ENCODE measurements around the gene ACER1.

The ACER1 gene

GRCh38 chr19:6272913-6273600, 60.4 kb downstream of the ACER1 start:
- DNase-seq (ENCODE audit: low read depth), result no peak
- TF ChIP-seq, protein P1, sequence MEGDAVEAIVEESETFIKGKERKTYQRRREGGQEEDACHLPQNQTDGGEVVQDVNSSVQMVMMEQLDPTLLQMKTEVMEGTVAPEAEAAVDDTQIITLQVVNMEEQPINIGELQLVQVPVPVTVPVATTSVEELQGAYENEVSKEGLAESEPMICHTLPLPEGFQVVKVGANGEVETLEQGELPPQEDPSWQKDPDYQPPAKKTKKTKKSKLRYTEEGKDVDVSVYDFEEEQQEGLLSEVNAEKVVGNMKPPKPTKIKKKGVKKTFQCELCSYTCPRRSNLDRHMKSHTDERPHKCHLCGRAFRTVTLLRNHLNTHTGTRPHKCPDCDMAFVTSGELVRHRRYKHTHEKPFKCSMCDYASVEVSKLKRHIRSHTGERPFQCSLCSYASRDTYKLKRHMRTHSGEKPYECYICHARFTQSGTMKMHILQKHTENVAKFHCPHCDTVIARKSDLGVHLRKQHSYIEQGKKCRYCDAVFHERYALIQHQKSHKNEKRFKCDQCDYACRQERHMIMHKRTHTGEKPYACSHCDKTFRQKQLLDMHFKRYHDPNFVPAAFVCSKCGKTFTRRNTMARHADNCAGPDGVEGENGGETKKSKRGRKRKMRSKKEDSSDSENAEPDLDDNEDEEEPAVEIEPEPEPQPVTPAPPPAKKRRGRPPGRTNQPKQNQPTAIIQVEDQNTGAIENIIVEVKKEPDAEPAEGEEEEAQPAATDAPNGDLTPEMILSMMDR (IDR thresholded peaks at IDR 0.05; ENCODE audit: low read depth, low read length, missing control alignments), result no peak
- H3K4me3 ChIP-seq (ENCODE audit: low read depth, low read length), result no peak overlapping the region

- no peak for DNase-seq (ENCODE audit: low read depth)
- no peak overlapping the region for H3K4me3 ChIP-seq (ENCODE audit: low read depth, low read length)
- TF ChIP-seq, protein P1 (IDR thresholded peaks at IDR 0.05; ENCODE audit: low read depth, low read length, missing control alignments), result no peak
Measured at GRCh38 chr19:6272411-6272791, 61.0 kb downstream of the ACER1 start.

- H3K4me3 ChIP-seq (ENCODE audit: low read depth, low read length), result no peak overlapping the region
- no peak for DNase-seq (ENCODE audit: low read depth)
- TF ChIP-seq, protein P1 (IDR thresholded peaks at IDR 0.05; ENCODE audit: low read depth, low read length, missing control alignments), result no peak
Measured at GRCh38 chr19:6271721-6272410, 61.5 kb downstream of the ACER1 start.

GRCh38 chr19:6271251-6271650, 62.2 kb downstream of the ACER1 start:
- H3K4me3 ChIP-seq (ENCODE audit: low read depth, low read length), result no peak overlapping the region
- DNase-seq (ENCODE audit: low read depth), result no peak
- TF ChIP-seq, protein P1 (IDR thresholded peaks at IDR 0.05; ENCODE audit: low read depth, low read length, missing control alignments), result no peak

DNA sequence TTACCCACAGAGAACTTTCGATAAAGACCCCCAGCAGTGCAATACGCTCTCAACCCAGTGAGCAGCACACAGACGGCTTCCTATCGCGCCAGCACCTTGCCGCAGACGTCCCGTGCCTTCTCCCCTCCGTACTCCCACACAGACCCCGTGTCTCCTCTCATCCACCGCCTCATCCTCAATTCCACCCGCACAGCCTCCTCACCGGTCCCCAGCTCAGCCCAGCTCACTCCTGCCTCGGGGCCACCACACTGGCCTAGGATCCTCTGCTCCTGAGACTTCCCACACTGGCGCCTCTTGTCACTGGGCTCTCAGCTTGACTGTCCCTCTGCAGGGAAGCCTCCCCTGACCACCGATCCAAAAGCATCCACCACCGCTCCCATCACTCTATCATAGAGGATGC, 62.6 kb downstream of the ACER1 start:
- TF ChIP-seq, protein P1 (IDR thresholded peaks at IDR 0.05; ENCODE audit: low read depth, low read length, missing control alignments), result no peak
- H3K4me3 ChIP-seq (ENCODE audit: low read depth, low read length), result no peak overlapping the region
- no peak for DNase-seq (ENCODE audit: low read depth)

GRCh38 chr19:6270076-6270745, 63.2 kb downstream of the ACER1 start:
- TF ChIP-seq, protein P1 (IDR thresholded peaks at IDR 0.05; ENCODE audit: low read depth, low read length, missing control alignments), result no peak
- DNase-seq (ENCODE audit: low read depth), result no peak
- H3K4me3 ChIP-seq (ENCODE audit: low read depth, low read length), result no peak overlapping the region

Data from GM12864 (cell line).